ENCODE results near the gene SPRR2G. TPM values are rescaled to one million over a fixed set of nuclear protein-coding genes. Genes with fewer than 3 reads are reported as not detected.

SPRR2G gene
- total RNA-seq, 1 experiment from 2014 or later: not detected

GRCh38 chr1:153174624-153175023, 23.9 kb upstream of the SPRR2G start:
- Histone ChIP-seq H2AK5ac (ENCODE audit: insufficient read length, low read length) (no peak overlapping the region), H3T11ph (ENCODE audit: low read length) (no peak overlapping the region), H2AFZ (ENCODE audit: low read length) (no peak overlapping the region), H3K9me3 (ENCODE audit: control insufficient read depth, low read depth, low read length) (no peaks in the 10 kb centered on the region), H3K9ac (ENCODE audit: extremely low read depth, insufficient read length, low read length) (no peak overlapping the region), H3K56ac (ENCODE audit: insufficient read length, low read depth, low read length) (no peak overlapping the region), H3K23ac (ENCODE audit: insufficient read length, low read depth, low read length) (no peak overlapping the region), H3K23me2 (ENCODE audit: insufficient read length, low read depth, low read length, poor library complexity, severe bottlenecking) (no peaks in the 10 kb centered on the region), H3K18ac (ENCODE audit: insufficient read length, low read depth, low read length) (no peak overlapping the region), H3K4me2 (ENCODE audit: insufficient read depth, insufficient read length, low read length) (no peak overlapping the region), H3K14ac (ENCODE audit: insufficient read depth, low read length) (no peak overlapping the region), H3K4ac (ENCODE audit: low read depth, low read length) (no peak overlapping the region), H4K20me1 (ENCODE audit: control insufficient read depth, insufficient read depth, insufficient read length) (no peaks in the 10 kb centered on the region), H4K8ac (replicated peaks; ENCODE audit: insufficient read length, low read depth, low read length) (no peak overlapping the region), H2BK120ac (ENCODE audit: low read depth, low read length, poor library complexity, severe bottlenecking) (no peak overlapping the region), H2BK15ac (ENCODE audit: low read depth, low read length) (no peak overlapping the region), H3K4me1 (ENCODE audit: insufficient read depth, low read length) (no peaks in the 10 kb centered on the region), H3K27ac (ENCODE audit: insufficient read length, low read depth, low read length) (no peak overlapping the region), H2BK5ac (ENCODE audit: insufficient read length, low read length) (no peak overlapping the region), H3K27me3 (ENCODE audit: insufficient read depth, low read length) (no peaks in the 10 kb centered on the region), H3K79me1 (ENCODE audit: insufficient read depth, low read depth, low read length, poor library complexity, severe bottlenecking) (no peaks in the 10 kb centered on the region), H2BK20ac (ENCODE audit: low read depth, low read length, poor library complexity, severe bottlenecking) (no peak overlapping the region), H4K5ac (ENCODE audit: insufficient read length, low read depth, low read length) (no peak overlapping the region), H3K79me2 (ENCODE audit: insufficient read depth, low read length) (no peaks in the 10 kb centered on the region), H4K91ac (ENCODE audit: insufficient read length, low read depth, low read length) (no peak overlapping the region), H2BK12ac (ENCODE audit: insufficient read length, low read depth, low read length) (no peak overlapping the region)
- TF ChIP-seq CTCF (conservative IDR thresholded peaks at IDR 0.05): no peak
- H3K36me3 Mint-ChIP-seq (ENCODE audit: insufficient read depth in 1 of 3, low read depth in 3 of 3): no peaks in the 10 kb centered on the region
- no peak for DNase-seq
- H3K27me3 Mint-ChIP-seq (ENCODE audit: low read depth): no peaks in the 10 kb centered on the region
- H3K4me1 Mint-ChIP-seq: no peaks in the 10 kb centered on the region
- peaks cover 0 to 2% of the 10 kb centered on the region in 2 experiments; a peak in 4 of 5 replicates for H3K9me3 Mint-ChIP-seq
- H3K4me3 Mint-ChIP-seq: no peak overlapping the region
- H3K27ac Mint-ChIP-seq: no peak overlapping the region

Measured in H9 (cell line).